HCT116 (cell line): Measurements from ENCODE around the gene BBS2. TPM values are rescaled to one million over a fixed set of nuclear protein-coding genes. Genes with fewer than 3 reads are reported as not detected.

Experiments
- ATAC-seq: fragments of 200-7000 bp; cut with Tn5 transposase; 2 replicates; pipeline ENCODE4 v1.9.1; 2020; ENCODE audit warnings: mild to moderate bottlenecking, moderate library complexity
- BruUV-seq: library from RNA; stranded (reverse); fragments of 400-500 nt; replicated peaks from 2 replicates; lab custom pipeline; 2021; lab: Mats Ljungman, UMichigan
- CTCF ChIA-PET: fragments of 300-600 bp; sonication (Branson Sonifier 250); formaldehyde crosslinking; loops from one replicate; lab custom pipeline; 2021; ENCODE audit warnings: antibody characterized with exemption; lab: Charles Lee
- POLR2A ChIA-PET: fragments of 300-600, 350-600 bp; sonication (Branson Sonifier 250); formaldehyde crosslinking; loops from one replicate; lab custom pipeline; 2021; ENCODE audit warnings: antibody characterized with exemption; lab: Charles Lee
- RAD21 ChIA-PET, 2 experiments: fragments of 300-600 bp; sonication (Branson Sonifier 250); formaldehyde crosslinking; loops; one replicate each; lab custom pipeline; 2023; ENCODE audit warnings: low total read pairs in 2 of 2; ENCODE audit not compliant: uncharacterized antibody in 2 of 2, unreplicated experiment in 2 of 2, low non-redundant PET in 1 of 2; lab: Charles Lee
- DNase-seq: peaks from one replicate; pipeline ENCODE4 v3.0.0-alpha.2; 2010; ENCODE audit warnings: low read depth, low spot score
- H2AFZ ChIP-seq: fragments of 200-600 bp; shearing (Covaris generic), sonication (generic); 2 replicates; pipeline ENCODE4 v1.6.1; 2017; ENCODE audit warnings: low read depth, mixed run types, mixed read lengths, antibody characterized with exemption, low read length; ENCODE audit not compliant: poor library complexity, severe bottlenecking
- H3K27ac ChIP-seq: 2 replicates; pipeline ENCODE4 v1.5.1; 2012; ENCODE audit warnings: low read depth, low read length
- H3K27me3 ChIP-seq: fragments of 200-600 bp; sonication (generic); 2 replicates; pipeline ENCODE4 v1.6.1; 2016; ENCODE audit warnings: mixed run types, low read length, mixed read lengths; ENCODE audit not compliant: insufficient read depth
- H3K36me3 ChIP-seq, 2 experiments: fragments of 200-500 bp in 1 of 2; fragments of 200-600 bp in 1 of 2; sonication (Bioruptor generic) in 1 of 2; sonication (generic) in 1 of 2; 2 replicates each; pipeline versions ENCODE4 v1.5.1 to v1.6.1; 2014 to 2016; ENCODE audit warnings: low read length in 2 of 2, inconsistent platforms in 1 of 2, mixed read lengths in 1 of 2, mixed run types in 1 of 2; ENCODE audit not compliant: insufficient read depth in 2 of 2, control insufficient read depth in 1 of 2
- H3K4me1 ChIP-seq, 2 experiments: fragments of 200-600 bp in 1 of 2; sonication (generic) in 1 of 2; 2 replicates each; pipeline versions ENCODE4 v1.5.1 to v1.6.1; 2012 to 2017; ENCODE audit warnings: low read length in 2 of 2, inconsistent platforms in 1 of 2, mild to moderate bottlenecking in 1 of 2, mixed read lengths in 1 of 2, mixed run types in 1 of 2, moderate library complexity in 1 of 2; ENCODE audit not compliant: insufficient read depth in 2 of 2, control insufficient read depth in 1 of 2
- H3K4me2 ChIP-seq: fragments of 200-600 bp; sonication (generic); 2 replicates; pipeline ENCODE4 v1.6.1; 2017; ENCODE audit warnings: mixed run types, low read length, mixed read lengths
- H3K4me3 ChIP-seq, 2 experiments: fragments of 200-600 bp in 1 of 2; sonication (generic) in 1 of 2; replicated peaks in 1 of 2; 2 replicates each; pipeline ENCODE4 v1.5.1; 2011 to 2016; ENCODE audit warnings: low read length in 2 of 2, control low read depth in 1 of 2, low read depth in 1 of 2, mild to moderate bottlenecking in 1 of 2, mixed read lengths in 1 of 2, mixed run types in 1 of 2
- H3K79me2 ChIP-seq: fragments of 200-600 bp; sonication (generic); 2 replicates; pipeline ENCODE4 v1.6.1; 2017; ENCODE audit warnings: mild to moderate bottlenecking, mixed run types, low read length, moderate library complexity, mixed read lengths; ENCODE audit not compliant: insufficient read depth
- H3K9ac ChIP-seq: fragments of 200-600 bp; sonication (generic); 2 replicates; pipeline ENCODE4 v1.6.1; 2016; ENCODE audit warnings: low read length, mixed read lengths
- H3K9me2 ChIP-seq: fragments of 200-600 bp; sonication (generic), shearing (Covaris generic); 2 replicates; pipeline ENCODE4 v1.6.1; 2017; ENCODE audit warnings: mixed run types, mild to moderate bottlenecking, moderate library complexity; ENCODE audit not compliant: insufficient read depth
- H3K9me3 ChIP-seq, 2 experiments: fragments of 200-500 bp in 1 of 2; fragments of 200-600 bp in 1 of 2; sonication (Bioruptor generic) in 1 of 2; sonication (generic) in 1 of 2; 2 replicates each; pipeline ENCODE4 v1.6.1; 2014 to 2017; ENCODE audit warnings: low read length in 2 of 2, mixed read lengths in 2 of 2, inconsistent platforms in 1 of 2, low read depth in 1 of 2, mild to moderate bottlenecking in 1 of 2, mixed run types in 1 of 2, moderate library complexity in 1 of 2; ENCODE audit not compliant: control insufficient read depth in 1 of 2, insufficient read depth in 1 of 2
- H4K20me1 ChIP-seq: fragments of 200-600 bp; sonication (generic), shearing (Covaris generic); 2 replicates; pipeline ENCODE4 v1.6.1; 2017; ENCODE audit warnings: mixed run types, mild to moderate bottlenecking, moderate library complexity; ENCODE audit not compliant: insufficient read depth
- JUND ChIP-seq: IDR thresholded peaks from 2 replicates; pipeline ENCODE4 v1.6.1; 2012
- RAD21 ChIP-seq: IDR thresholded peaks from 2 replicates; pipeline ENCODE4 v1.6.1; 2012; ENCODE audit warnings: low read depth, mild to moderate bottlenecking
- SIN3A ChIP-seq: IDR thresholded peaks from 2 replicates; pipeline ENCODE4 v1.6.1; 2012; ENCODE audit warnings: low read depth
- SRF ChIP-seq: IDR thresholded peaks from 2 replicates; pipeline ENCODE4 v1.6.1; 2012; ENCODE audit warnings: low read depth
- ZFX ChIP-seq: fragments of 450-650 bp; IDR thresholded peaks from 2 replicates; pipeline ENCODE4 v1.6.1; 2017
- ZNF274 ChIP-seq: fragments of 200-500 bp; sonication (Bioruptor generic); IDR thresholded peaks from 2 replicates; pipeline ENCODE4 v1.6.1; 2014; ENCODE audit warnings: mild to moderate bottlenecking, low read depth, low read length, inconsistent platforms
- intact Hi-C: fragments of 100-400 bp; cut with micrococcal nuclease; formaldehyde crosslinking; loops from 2 replicates; pipeline ENCODE4 v1.10.0; 2022
- total RNA-seq: library from RNA; stranded (reverse); gene quantifications from one replicate; pipeline ENCODE4 v1.2.1, GENCODE V29; 2021; ENCODE audit not compliant: unreplicated experiment
- TF ChIP-seq, protein P1 (sequence below), 3 experiments: fragments of 200-600 bp in 1 of 3; sonication (generic) in 1 of 3; IDR thresholded peaks in 2 of 3; conservative IDR thresholded peaks in 1 of 3; 2 replicates each; pipeline ENCODE4 v1.5.1; 2012 to 2017; ENCODE audit warnings: low read depth in 2 of 3, low read length in 2 of 3, antibody characterized with exemption in 1 of 3, borderline replicate concordance in 1 of 3, control low read depth in 1 of 3, mild to moderate bottlenecking in 1 of 3, mixed read lengths in 1 of 3, mixed run types in 1 of 3, moderate library complexity in 1 of 3; ENCODE audit not compliant: insufficient read depth in 1 of 3
- TF ChIP-seq, protein P2 (sequence below): IDR thresholded peaks from 2 replicates; pipeline ENCODE4 v1.6.1; 2011; ENCODE audit warnings: mild to moderate bottlenecking, low read length, moderate library complexity; ENCODE audit not compliant: insufficient replicate concordance; ENCODE audit errors: extremely low read depth
- TF ChIP-seq, protein P3 (sequence below): IDR thresholded peaks from 2 replicates; pipeline ENCODE4 v1.6.1; 2012

Gene BBS2
- total RNA-seq, 1 experiment from 2014 or later, result 26.7 TPM

DNA sequence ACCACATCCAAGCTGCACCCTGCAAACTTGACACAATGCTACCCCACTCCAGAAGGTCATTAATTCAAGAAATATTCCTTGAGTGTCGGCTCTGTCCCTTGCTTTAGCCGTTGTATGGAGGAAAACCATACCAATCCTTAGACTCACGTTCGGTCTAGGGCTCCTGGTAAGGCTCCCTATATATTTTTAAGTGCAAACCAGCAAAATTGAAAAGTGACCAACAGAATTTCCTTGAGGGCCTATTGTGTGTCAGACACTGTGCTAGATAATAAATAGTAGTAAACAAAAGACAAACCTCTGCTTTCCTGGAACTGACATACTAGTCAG is 390 bp upstream of the BBS2 start:
- TF ChIP-seq ZNF274, result no peak
- TF ChIP-seq RAD21, result no peak
- TF ChIP-seq, protein P1, sequence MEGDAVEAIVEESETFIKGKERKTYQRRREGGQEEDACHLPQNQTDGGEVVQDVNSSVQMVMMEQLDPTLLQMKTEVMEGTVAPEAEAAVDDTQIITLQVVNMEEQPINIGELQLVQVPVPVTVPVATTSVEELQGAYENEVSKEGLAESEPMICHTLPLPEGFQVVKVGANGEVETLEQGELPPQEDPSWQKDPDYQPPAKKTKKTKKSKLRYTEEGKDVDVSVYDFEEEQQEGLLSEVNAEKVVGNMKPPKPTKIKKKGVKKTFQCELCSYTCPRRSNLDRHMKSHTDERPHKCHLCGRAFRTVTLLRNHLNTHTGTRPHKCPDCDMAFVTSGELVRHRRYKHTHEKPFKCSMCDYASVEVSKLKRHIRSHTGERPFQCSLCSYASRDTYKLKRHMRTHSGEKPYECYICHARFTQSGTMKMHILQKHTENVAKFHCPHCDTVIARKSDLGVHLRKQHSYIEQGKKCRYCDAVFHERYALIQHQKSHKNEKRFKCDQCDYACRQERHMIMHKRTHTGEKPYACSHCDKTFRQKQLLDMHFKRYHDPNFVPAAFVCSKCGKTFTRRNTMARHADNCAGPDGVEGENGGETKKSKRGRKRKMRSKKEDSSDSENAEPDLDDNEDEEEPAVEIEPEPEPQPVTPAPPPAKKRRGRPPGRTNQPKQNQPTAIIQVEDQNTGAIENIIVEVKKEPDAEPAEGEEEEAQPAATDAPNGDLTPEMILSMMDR (IDR thresholded peaks at IDR 0.05 in 2 of 3, conservative IDR thresholded peaks at IDR 0.05 in 1 of 3; ENCODE audit: borderline replicate concordance in 1 of 3, insufficient read depth in 1 of 3, low read depth in 2 of 3, low read length in 2 of 3), result no peak
- no peak for TF ChIP-seq ZFX
- TF ChIP-seq JUND, result no peak
- TF ChIP-seq SRF, result no peak
- no peak for TF ChIP-seq SIN3A
- TF ChIP-seq, protein P2, sequence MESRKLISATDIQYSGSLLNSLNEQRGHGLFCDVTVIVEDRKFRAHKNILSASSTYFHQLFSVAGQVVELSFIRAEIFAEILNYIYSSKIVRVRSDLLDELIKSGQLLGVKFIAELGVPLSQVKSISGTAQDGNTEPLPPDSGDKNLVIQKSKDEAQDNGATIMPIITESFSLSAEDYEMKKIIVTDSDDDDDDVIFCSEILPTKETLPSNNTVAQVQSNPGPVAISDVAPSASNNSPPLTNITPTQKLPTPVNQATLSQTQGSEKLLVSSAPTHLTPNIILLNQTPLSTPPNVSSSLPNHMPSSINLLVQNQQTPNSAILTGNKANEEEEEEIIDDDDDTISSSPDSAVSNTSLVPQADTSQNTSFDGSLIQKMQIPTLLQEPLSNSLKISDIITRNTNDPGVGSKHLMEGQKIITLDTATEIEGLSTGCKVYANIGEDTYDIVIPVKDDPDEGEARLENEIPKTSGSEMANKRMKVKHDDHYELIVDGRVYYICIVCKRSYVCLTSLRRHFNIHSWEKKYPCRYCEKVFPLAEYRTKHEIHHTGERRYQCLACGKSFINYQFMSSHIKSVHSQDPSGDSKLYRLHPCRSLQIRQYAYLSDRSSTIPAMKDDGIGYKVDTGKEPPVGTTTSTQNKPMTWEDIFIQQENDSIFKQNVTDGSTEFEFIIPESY, result no peak
- TF ChIP-seq, protein P3, sequence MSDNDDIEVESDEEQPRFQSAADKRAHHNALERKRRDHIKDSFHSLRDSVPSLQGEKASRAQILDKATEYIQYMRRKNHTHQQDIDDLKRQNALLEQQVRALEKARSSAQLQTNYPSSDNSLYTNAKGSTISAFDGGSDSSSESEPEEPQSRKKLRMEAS, result no peak
- peak overlapping the region; percentile 67 for H3K9ac ChIP-seq
- H3K4me2 ChIP-seq, result peak overlapping the region; percentile 92
- H3K36me3 ChIP-seq, result no peaks in the 10 kb centered on the region
- no peaks in the 10 kb centered on the region for H3K79me2 ChIP-seq
- H4K20me1 ChIP-seq, result no peaks in the 10 kb centered on the region
- intact Hi-C loops, result no loop called here
- peak overlapping the region; percentile 72 to 90 for H3K4me3 ChIP-seq
- DNase-seq (no peak), ATAC-seq (no peak; the same call in 1 of the 2 replicates)
- H3K9me3 ChIP-seq, result no peaks in the 10 kb centered on the region
- H3K27me3 ChIP-seq, result no peaks in the 10 kb centered on the region
- H3K9me2 ChIP-seq, result no peaks in the 10 kb centered on the region
- POLR2A ChIA-PET, result interaction anchor here (1.3 kb wide), 1 partner anchor 13 kb away, joined by 4 read pairs; no protein-coding TSS in a partner anchor
- RAD21 ChIA-PET, result no interaction called here
- H3K4me1 ChIP-seq, result peaks cover 21 to 29% of the 10 kb centered on the region in 2 experiments
- H3K27ac ChIP-seq, result peak overlapping the region; percentile 71
- CTCF ChIA-PET, result no interaction called here
- no TSS peak for BruUV-seq
- peak overlapping the region; percentile 58 for H2AFZ ChIP-seq
